Measurements from ENCODE around the gene ZGPAT. TPM values are rescaled to one million over a fixed set of nuclear protein-coding genes. Genes with fewer than 3 reads are reported as not detected.
A peak's percentile ranks its signal among the peaks of the same experiment; 100 is the strongest.

The ZGPAT gene
- total and polyA plus RNA-seq, 2 of the 13 experiments (the other 11 are each of a cell fraction or from before 2014, with no cell fraction given), result 23.0 to 41.9 TPM

DNA sequence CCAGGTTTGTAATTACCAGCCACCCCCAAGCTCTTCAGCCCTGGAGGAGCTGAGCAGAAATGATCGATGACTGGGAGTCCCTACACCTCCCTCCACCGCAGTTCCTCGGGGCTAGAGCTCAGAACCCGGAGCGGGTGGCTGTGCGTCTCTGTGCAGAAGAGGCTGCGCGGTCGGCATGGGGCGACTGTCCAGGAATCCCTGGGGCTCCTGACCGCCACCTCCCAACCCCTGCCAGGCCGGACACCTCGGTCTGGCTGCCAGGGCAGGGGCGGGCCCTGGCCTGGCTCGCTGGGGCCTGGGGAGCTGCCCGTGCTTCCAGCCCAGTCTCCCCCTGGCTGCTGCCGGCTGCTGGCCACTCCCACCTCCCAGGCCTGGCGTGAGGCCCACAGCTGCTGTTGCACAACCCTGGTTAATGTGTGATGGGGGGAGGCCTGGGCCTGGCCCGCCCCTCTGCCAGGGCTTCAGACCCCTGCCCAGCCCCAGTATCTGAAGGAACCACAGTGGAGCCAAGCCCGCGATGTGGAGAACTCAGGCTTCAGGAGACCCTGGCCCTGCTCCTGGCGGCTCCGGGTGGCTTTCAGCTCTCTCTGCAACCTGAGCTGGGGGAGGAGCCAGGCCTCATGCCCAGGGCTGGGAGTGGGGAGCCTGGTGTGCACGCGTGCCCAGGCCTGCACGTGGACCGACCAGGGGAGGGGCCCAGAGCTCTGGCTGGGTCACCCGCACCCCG, 33.0 kb downstream of the ZGPAT start (continued):
- TF ChIP-seq ZSCAN22 (CRISPR knock-in tag; IDR thresholded peaks at IDR 0.05) (0 out of 2 replicates have a peak, but pooled peaks have one; percentile 18), NR2C2 (CRISPR knock-in tag; IDR thresholded peaks at IDR 0.05; ENCODE audit: borderline replicate concordance) (peak; percentile 90)

DNA sequence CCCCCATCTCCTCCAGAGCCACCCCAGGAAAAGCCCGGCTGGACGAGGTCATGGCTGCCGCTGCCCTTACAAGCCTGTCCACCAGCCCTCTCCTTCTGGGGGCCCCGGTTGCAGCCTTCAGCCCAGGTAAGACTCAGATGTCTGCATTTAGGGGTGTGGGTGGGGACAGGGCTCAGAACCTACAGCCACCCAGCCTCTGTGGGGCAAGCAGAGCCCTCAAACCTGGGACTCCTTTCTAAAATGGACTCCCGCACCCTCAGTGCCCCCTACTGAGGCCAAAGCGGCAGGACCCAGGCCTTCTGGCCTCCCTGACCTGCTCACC, 33.5 kb downstream of the ZGPAT start:
- peak overlapping the region; percentile 92 for H3K27ac ChIP-seq (ENCODE audit: extremely low read length, insufficient read depth, low read length)
- H3K79me2 ChIP-seq (ENCODE audit: insufficient read depth, low read length), result peaks cover 23% of the 10 kb centered on the region
- H3K9me3 ChIP-seq (ENCODE audit: low read length), result no peaks in the 10 kb centered on the region
- H3K4me2 ChIP-seq (ENCODE audit: low read depth, low read length), result peak overlapping the region; percentile 95
- peaks cover 21 to 27% of the 10 kb centered on the region in 2 experiments for H3K36me3 ChIP-seq (replicated peaks in 1 of 2; ENCODE audit: control insufficient read depth in 1 of 2, insufficient read depth in 2 of 2, low read length in 2 of 2)
- peak overlapping the region; percentile 84 for H3K9ac ChIP-seq (ENCODE audit: insufficient read depth, low read depth, low read length)
- ATAC-seq (no peak), FAIRE-seq (no peak), DNase-seq (ENCODE audit: low spot score) (no peak)
- H3K4me3 ChIP-seq (replicated peaks in 1 of 3; ENCODE audit: insufficient read depth in 1 of 3, low read depth in 2 of 3, low read length in 3 of 3), result peak overlapping the region; percentile 61 to 84 (median 83)
- no peak overlapping the region for H2AFZ ChIP-seq (ENCODE audit: low read length)
- H4K20me1 ChIP-seq (ENCODE audit: insufficient read depth, low read length), result no peaks in the 10 kb centered on the region
- in situ Hi-C loops (cut with HindIII; ENCODE audit: extremely low pct_ligation_motif_present, low pct_unique_long_range_greater_than_20kb), result loop anchor here (5.0 kb wide), 1 partner anchor 34 kb away; the partner anchor contains the start of genes ARFRP1 and ZGPAT
- BruUV-seq (replicated peaks), result TSS peak; percentile 2
- H3K27me3 ChIP-seq (ENCODE audit: control insufficient read depth in 1 of 2, insufficient read depth in 2 of 2, low read length in 2 of 2), result no peaks in the 10 kb centered on the region
- POLR2A ChIA-PET, result interaction anchor here (0.7 to 2.4 kb wide), 29 partner anchors 9 to 321 kb away, joined by 3 to 41 read pairs (median 6); partner anchors contain the start of genes ARFRP1, DNAJC5, GMEB2 and PRPF6
- WGBS (ENCODE audit: low lambda C conversion rate), result 17% methylated on average over 6 of the region's 6 CpGs
- CTCF ChIA-PET (ENCODE audit: low intra/inter-chr PET ratio, low total read pairs), result interaction anchor here (1.0 kb wide), 1 partner anchor 35 kb away, joined by 4 read pairs; no protein-coding TSS in a partner anchor
- intact Hi-C loops (cut with micrococcal nuclease; ENCODE audit: unreplicated experiment), result loop anchor here (2.0 to 10.0 kb wide), 3 partner anchors 35 to 123 kb away; partner anchors contain the start of genes ABHD16B, ARFRP1 and TPD52L2
- peaks cover 64% of the 10 kb centered on the region for H3K4me1 ChIP-seq (ENCODE audit: insufficient read depth, low read length)
- TF ChIP-seq ZNF350 (CRISPR knock-in tag; IDR thresholded peaks at IDR 0.05; ENCODE audit: borderline replicate concordance, low read depth), result no peak; the same call in 1 of the 2 replicates
- no peak for TF ChIP-seq ZNF644 (CRISPR knock-in tag; IDR thresholded peaks at IDR 0.05; ENCODE audit: low read depth)
- TF ChIP-seq ZNF160 (CRISPR knock-in tag; IDR thresholded peaks at IDR 0.05), result no peak
- no peak for TF ChIP-seq ZNF737 (CRISPR knock-in tag; IDR thresholded peaks at IDR 0.05; ENCODE audit: borderline replicate concordance)
- TF ChIP-seq CENPT (CRISPR knock-in tag; IDR thresholded peaks at IDR 0.05; ENCODE audit: low read depth), result no peak
- no peak for TF ChIP-seq SRF (IDR thresholded peaks at IDR 0.05; ENCODE audit: low read depth, low read length)
- no peak for TF ChIP-seq ARNTL (CRISPR knock-in tag; IDR thresholded peaks at IDR 0.05)
- no peak for TF ChIP-seq KAT8 (CRISPR knock-in tag; IDR thresholded peaks at IDR 0.05)
- TF ChIP-seq SRSF4 (IDR thresholded peaks at IDR 0.05; ENCODE audit: low read depth, low read length, poor library complexity, severe bottlenecking), result no peak
- TF ChIP-seq, protein P1, sequence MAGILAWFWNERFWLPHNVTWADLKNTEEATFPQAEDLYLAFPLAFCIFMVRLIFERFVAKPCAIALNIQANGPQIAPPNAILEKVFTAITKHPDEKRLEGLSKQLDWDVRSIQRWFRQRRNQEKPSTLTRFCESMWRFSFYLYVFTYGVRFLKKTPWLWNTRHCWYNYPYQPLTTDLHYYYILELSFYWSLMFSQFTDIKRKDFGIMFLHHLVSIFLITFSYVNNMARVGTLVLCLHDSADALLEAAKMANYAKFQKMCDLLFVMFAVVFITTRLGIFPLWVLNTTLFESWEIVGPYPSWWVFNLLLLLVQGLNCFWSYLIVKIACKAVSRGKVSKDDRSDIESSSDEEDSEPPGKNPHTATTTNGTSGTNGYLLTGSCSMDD (CRISPR knock-in tag; IDR thresholded peaks at IDR 0.05), result no peak
- TF ChIP-seq BRCA1 (CRISPR knock-in tag; IDR thresholded peaks at IDR 0.05), result no peak
- no peak for TF ChIP-seq ZNF17 (CRISPR knock-in tag; IDR thresholded peaks at IDR 0.05)
- no peak for TF ChIP-seq PAXIP1 (CRISPR knock-in tag; conservative IDR thresholded peaks at IDR 0.05)
- TF ChIP-seq ZNF704 (CRISPR knock-in tag; IDR thresholded peaks at IDR 0.05; ENCODE audit: borderline replicate concordance), result no peak
- TF ChIP-seq ATM (IDR thresholded peaks at IDR 0.05; ENCODE audit: borderline replicate concordance), result no peak
